Ishikawa (cell line): Measurements from ENCODE around the gene PROS1.
A peak's percentile ranks its signal among the peaks of the same experiment; 100 is the strongest.

Source experiments
- CREB1 ChIP-seq: IDR thresholded peaks from 2 replicates; pipeline ENCODE4 v1.6.1; 2012; ENCODE audit warnings: low read depth
- TEAD4 ChIP-seq: IDR thresholded peaks from 2 replicates; pipeline ENCODE4 v1.6.1; 2012

PROS1 gene

GRCh38 chr3:93843981-93844380 is 129.7 kb downstream of the PROS1 start:
- TF ChIP-seq TEAD4, result peak; percentile 7; the same call in 1 of the 2 replicates
- no peak for TF ChIP-seq CREB1
